GM12873 (cell line): ENCODE results near the gene PNISR.

Experiments used
- CTCF ChIP-seq: IDR thresholded peaks from 2 replicates; pipeline ENCODE4 v1.5.1; 2012; ENCODE audit warnings: low read depth, mild to moderate bottlenecking, moderate library complexity, low read length, control low read depth; ENCODE audit not compliant: insufficient read depth; ENCODE audit errors: missing control alignments

Gene PNISR

GRCh38 chr6:99402448-99402847 is 22.7 kb downstream of the PNISR start:
- TF ChIP-seq CTCF: no peak

GRCh38 chr6:99397287-99397686 is 27.8 kb downstream of the PNISR start:
- no peak for TF ChIP-seq CTCF

- TF ChIP-seq CTCF: no peak
Observed at GRCh38 chr6:99393698-99394531, 31.2 kb downstream of the PNISR start, which contains the start of gene COQ3. Gene COQ3 (minus strand): TSS chr6:99394195. CDS start chr6:99394179, 16 bp downstream.

GRCh38 chr6:99393366-99393697 is 31.8 kb downstream of the PNISR start:
- no peak for TF ChIP-seq CTCF

- no peak for TF ChIP-seq CTCF
Observed at GRCh38 chr6:99390896-99391295, 34.2 kb downstream of the PNISR start.

GRCh38 chr6:99384507-99384906 is 40.6 kb downstream of the PNISR start:
- TF ChIP-seq CTCF: no peak

- TF ChIP-seq CTCF: no peak
Observed at GRCh38 chr6:99378636-99379035, 46.5 kb downstream of the PNISR start.
